Measurements from ENCODE around the gene HSFX1. TPM values are rescaled to one million over a fixed set of nuclear protein-coding genes. Genes with fewer than 3 reads are reported as not detected.
"Not testable (repeated sequence)": the region's sequence is repeated elsewhere in the genome, so short reads cannot be mapped to it uniquely, and the experiment has no call there.

Gene HSFX1
- 1 to 10 TPM; 1.9 to 4.1 (median 3.0) TPM for total RNA-seq
- polyA plus RNA-seq: 2.1 TPM
- long read RNA-seq, donor 1, partial matches to known transcripts: 0 of 2 reads
- long read RNA-seq, donor 1, other reads (novel, unspliced or antisense): 2 of 2 reads
- long read RNA-seq, donor 2, partial matches to known transcripts: 0 of 1 reads
- long read RNA-seq, donor 2, other reads (novel, unspliced or antisense): 0 of 1 reads
- long read RNA-seq, donor 3, partial matches to known transcripts: 0 of 3 reads
- long read RNA-seq, donor 3, other reads (novel, unspliced or antisense): 3 of 3 reads
- long read RNA-seq, donor 4: 0 reads

GRCh38 chrX:149773768-149774167 is at the start of gene HSFX1:
Gene HSFX1, plus strand, starts transcription at chrX:149774068. Its CDS starts 614 bp downstream, at chrX:149774682.
- WGBS: no CpG with 5 or more reads among the region's 17 CpGs
- H3K4me3 ChIP-seq (ENCODE audit: low read length); H3K27me3 ChIP-seq (ENCODE audit: control insufficient read depth, insufficient read depth); ATAC-seq; DNase-seq; H3K27ac ChIP-seq (ENCODE audit: low read length); H3K4me1 ChIP-seq (ENCODE audit: control insufficient read depth, insufficient read depth, low read length); intact Hi-C loops (cut with DNase I); H3K9me3 ChIP-seq (ENCODE audit: control insufficient read depth, low read length): not testable (repeated sequence)

GRCh38 chrX:149727308-149727707 is 46.6 kb upstream of the HSFX1 start:
- H3K27me3 ChIP-seq (ENCODE audit: control insufficient read depth, insufficient read depth); H3K4me1 ChIP-seq (ENCODE audit: control insufficient read depth, insufficient read depth, low read length); DNase-seq; intact Hi-C loops (cut with DNase I); H3K4me3 ChIP-seq (ENCODE audit: low read length); ATAC-seq; H3K27ac ChIP-seq (ENCODE audit: low read length); H3K9me3 ChIP-seq (ENCODE audit: control insufficient read depth, low read length): not testable (repeated sequence)
- WGBS: 70% methylated on average over 3 of the region's 7 CpGs

GRCh38 chrX:149742269-149742668 is 31.6 kb upstream of the HSFX1 start:
- ATAC-seq; intact Hi-C loops (cut with DNase I); DNase-seq; H3K4me1 ChIP-seq (ENCODE audit: control insufficient read depth, insufficient read depth, low read length); H3K4me3 ChIP-seq (ENCODE audit: low read length); H3K27me3 ChIP-seq (ENCODE audit: control insufficient read depth, insufficient read depth); H3K9me3 ChIP-seq (ENCODE audit: control insufficient read depth, low read length); H3K27ac ChIP-seq (ENCODE audit: low read length): not testable (repeated sequence)
- WGBS: no CpG with 5 or more reads among the region's 6 CpGs

GRCh38 chrX:149746390-149747007 is 27.4 kb upstream of the HSFX1 start:
- WGBS: 97% methylated on average over 2 of the region's 6 CpGs
- H3K27ac ChIP-seq (ENCODE audit: low read length); DNase-seq; intact Hi-C loops (cut with DNase I); H3K9me3 ChIP-seq (ENCODE audit: control insufficient read depth, low read length); H3K4me3 ChIP-seq (ENCODE audit: low read length); H3K27me3 ChIP-seq (ENCODE audit: control insufficient read depth, insufficient read depth); H3K4me1 ChIP-seq (ENCODE audit: control insufficient read depth, insufficient read depth, low read length): not testable (repeated sequence)
- peak in 1 of 2 donors; percentile 52 for ATAC-seq

GRCh38 chrX:149757206-149758067 is 16.4 kb upstream of the HSFX1 start:
- ATAC-seq: no peak
- intact Hi-C loops (cut with DNase I): no loop called here
- no peak overlapping the region for H3K27ac ChIP-seq (ENCODE audit: low read length)
- no peaks in the 10 kb centered on the region for H3K27me3 ChIP-seq (ENCODE audit: control insufficient read depth, insufficient read depth)
- 88% methylated on average over 8 of the region's 8 CpGs for WGBS
- no peaks in the 10 kb centered on the region for H3K4me1 ChIP-seq (ENCODE audit: control insufficient read depth, insufficient read depth, low read length)
- H3K9me3 ChIP-seq (ENCODE audit: control insufficient read depth, low read length): no peaks in the 10 kb centered on the region
- DNase-seq: no peak
- no peak overlapping the region for H3K4me3 ChIP-seq (ENCODE audit: low read length)

- intact Hi-C loops (cut with DNase I): no loop called here
- Histone ChIP-seq H3K4me3 (ENCODE audit: low read length) (no peak overlapping the region), H3K27me3 (ENCODE audit: control insufficient read depth, insufficient read depth) (no peaks in the 10 kb centered on the region), H3K27ac (ENCODE audit: low read length) (no peak overlapping the region), H3K4me1 (ENCODE audit: control insufficient read depth, insufficient read depth, low read length) (no peaks in the 10 kb centered on the region), H3K9me3 (ENCODE audit: control insufficient read depth, low read length) (no peaks in the 10 kb centered on the region)
- 97% methylated on average over 18 of the region's 18 CpGs for WGBS
- DNase-seq: no peak
- no peak for ATAC-seq
Measured at GRCh38 chrX:149758068-149758714, 15.7 kb upstream of the HSFX1 start.

GRCh38 chrX:149758715-149759078 is 15.2 kb upstream of the HSFX1 start:
- intact Hi-C loops (cut with DNase I); H3K27me3 ChIP-seq (ENCODE audit: control insufficient read depth, insufficient read depth); H3K9me3 ChIP-seq (ENCODE audit: control insufficient read depth, low read length); H3K4me1 ChIP-seq (ENCODE audit: control insufficient read depth, insufficient read depth, low read length); H3K4me3 ChIP-seq (ENCODE audit: low read length); DNase-seq; ATAC-seq; H3K27ac ChIP-seq (ENCODE audit: low read length): not testable (repeated sequence)
- 91% methylated on average over 16 of the region's 17 CpGs for WGBS

GRCh38 chrX:149759824-149760223 is 14.0 kb upstream of the HSFX1 start:
- WGBS: 92% methylated on average over 7 of the region's 7 CpGs
- Histone ChIP-seq H3K27me3 (ENCODE audit: control insufficient read depth, insufficient read depth) (no peaks in the 10 kb centered on the region), H3K27ac (ENCODE audit: low read length) (no peak overlapping the region), H3K4me3 (ENCODE audit: low read length) (no peak overlapping the region), H3K4me1 (ENCODE audit: control insufficient read depth, insufficient read depth, low read length) (no peaks in the 10 kb centered on the region), H3K9me3 (ENCODE audit: control insufficient read depth, low read length) (no peaks in the 10 kb centered on the region)
- DNase-seq (no peak), ATAC-seq (no peak)
- intact Hi-C loops (cut with DNase I): no loop called here

- WGBS: 100% methylated on average over 3 of the region's 3 CpGs
- ATAC-seq (no peak), DNase-seq (no peak)
- Histone ChIP-seq H3K27me3 (ENCODE audit: control insufficient read depth, insufficient read depth) (no peaks in the 10 kb centered on the region), H3K27ac (ENCODE audit: low read length) (no peak overlapping the region), H3K9me3 (ENCODE audit: control insufficient read depth, low read length) (no peaks in the 10 kb centered on the region), H3K4me1 (ENCODE audit: control insufficient read depth, insufficient read depth, low read length) (no peaks in the 10 kb centered on the region), H3K4me3 (ENCODE audit: low read length) (no peak overlapping the region)
- intact Hi-C loops (cut with DNase I): no loop called here
Measured at GRCh38 chrX:149760965-149761364, 12.9 kb upstream of the HSFX1 start.

GRCh38 chrX:149761858-149762674 is 11.8 kb upstream of the HSFX1 start:
- DNase-seq: peak in 1 of 3 donors; percentile 33
- H3K4me1 ChIP-seq (ENCODE audit: control insufficient read depth, insufficient read depth, low read length); H3K27ac ChIP-seq (ENCODE audit: low read length); H3K9me3 ChIP-seq (ENCODE audit: control insufficient read depth, low read length); intact Hi-C loops (cut with DNase I); H3K4me3 ChIP-seq (ENCODE audit: low read length); H3K27me3 ChIP-seq (ENCODE audit: control insufficient read depth, insufficient read depth): not testable (repeated sequence)
- peak in 1 of 2 donors; percentile 21 for ATAC-seq
- 94% methylated on average over 22 of the region's 22 CpGs for WGBS
